Astrocyte (in vitro differentiated cells and primary cell): ENCODE data around the gene RPS6KA2.

Experiments used
- CTCF ChIP-seq: IDR thresholded peaks from 2 replicates; pipeline ENCODE4 v1.5.1; 2011; ENCODE audit warnings: low read depth, mild to moderate bottlenecking, inconsistent platforms, low read length, moderate library complexity; ENCODE audit not compliant: insufficient read depth
- EZH2 ChIP-seq: IDR thresholded peaks from 2 replicates; pipeline ENCODE4 v1.6.1; 2012; ENCODE audit warnings: mild to moderate bottlenecking, low read length, inconsistent platforms; ENCODE audit not compliant: insufficient read depth

DNA sequence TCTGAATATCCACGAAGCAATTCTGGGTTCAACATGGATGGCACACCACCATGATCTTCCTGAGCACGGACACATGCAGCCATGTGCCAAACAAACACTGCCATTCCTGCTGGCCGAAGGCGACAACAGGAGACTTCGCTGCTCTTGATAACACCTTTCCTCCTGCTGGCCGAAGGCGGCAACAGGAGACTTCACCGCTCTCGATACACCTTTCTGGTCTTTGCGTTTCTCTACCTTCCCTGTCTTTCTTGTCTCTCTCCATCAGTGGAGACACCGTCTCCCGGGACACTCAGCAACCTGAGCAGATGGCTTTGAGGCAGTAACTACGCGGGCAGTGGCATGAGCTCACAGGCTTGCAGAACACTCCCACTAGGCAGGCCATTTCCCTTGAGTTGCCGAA is 189.4 kb downstream of the RPS6KA2 start:
- TF ChIP-seq CTCF (no peak), EZH2 (no peak)
